HepG2 (cell line): ENCODE measurements around the gene ADIPOR1. TPM values are rescaled to one million over a fixed set of nuclear protein-coding genes. Genes with fewer than 3 reads are reported as not detected.

ENCODE experiments used
- ARID2 ChIP-seq: sonication (generic); formaldehyde crosslinking; IDR thresholded peaks from 2 replicates; pipeline ENCODE4 v1.8.1; 2022; ENCODE audit warnings: mild to moderate bottlenecking, missing genetic modification reagents, borderline replicate concordance
- BHLHE40 ChIP-seq: IDR thresholded peaks from 2 replicates; pipeline ENCODE4 v1.6.1; 2011; ENCODE audit warnings: low read length, improper control_type of control experiment
- CBFB ChIP-seq: sonication (generic); formaldehyde crosslinking; IDR thresholded peaks from 2 replicates; pipeline ENCODE4 v1.4.0; 2020; ENCODE audit warnings: missing genetic modification reagents
- EED ChIP-seq: sonication (generic); formaldehyde crosslinking; IDR thresholded peaks from 2 replicates; pipeline ENCODE4 v1.5.0; 2020; ENCODE audit warnings: mild to moderate bottlenecking, missing genetic modification reagents
- FOXK1 ChIP-seq: sonication (generic); formaldehyde crosslinking; IDR thresholded peaks from 2 replicates; pipeline ENCODE4 v1.4.0; 2020; ENCODE audit warnings: low read depth, missing genetic modification reagents, borderline replicate concordance
- NAIF1 ChIP-seq: sonication (generic); formaldehyde crosslinking; IDR thresholded peaks from 2 replicates; pipeline ENCODE4 v1.5.0; 2020; ENCODE audit warnings: mild to moderate bottlenecking, missing genetic modification reagents, borderline replicate concordance
- POGZ ChIP-seq: sonication (generic); formaldehyde crosslinking; IDR thresholded peaks from 2 replicates; pipeline ENCODE4 v1.4.0; 2020; ENCODE audit warnings: mild to moderate bottlenecking, missing genetic modification reagents
- REPIN1 ChIP-seq: sonication (generic); formaldehyde crosslinking; IDR thresholded peaks from 2 replicates; pipeline ENCODE4 v1.8.0; 2022; ENCODE audit warnings: missing genetic modification reagents, low read depth, mild to moderate bottlenecking, borderline replicate concordance
- RFXAP ChIP-seq: sonication (generic); formaldehyde crosslinking; IDR thresholded peaks from 2 replicates; pipeline ENCODE4 v1.4.0; 2020; ENCODE audit warnings: missing genetic modification reagents, borderline replicate concordance
- SALL1 ChIP-seq: sonication (generic); formaldehyde crosslinking; IDR thresholded peaks from 2 replicates; pipeline ENCODE4 v1.8.0; 2022; ENCODE audit warnings: mild to moderate bottlenecking, missing genetic modification reagents
- SRSF4 ChIP-seq: fragments of 200-400 bp; formaldehyde crosslinking; IDR thresholded peaks from one replicate; pipeline ENCODE4 v1.6.1; 2018; ENCODE audit warnings: mild to moderate bottlenecking, low read depth, low read length, moderate library complexity; ENCODE audit not compliant: poor library complexity, severe bottlenecking
- STAT6 ChIP-seq: sonication (generic); formaldehyde crosslinking; IDR thresholded peaks from 2 replicates; pipeline ENCODE4 v1.4.0; 2020; ENCODE audit warnings: missing genetic modification reagents, mild to moderate bottlenecking, borderline replicate concordance
- ZBTB21 ChIP-seq: sonication (generic); formaldehyde crosslinking; IDR thresholded peaks from 2 replicates; pipeline ENCODE4 v1.4.0; 2020; ENCODE audit warnings: missing genetic modification reagents
- ZBTB42 ChIP-seq: sonication (generic); formaldehyde crosslinking; IDR thresholded peaks from 2 replicates; pipeline ENCODE4 v1.5.0; 2020; ENCODE audit warnings: mild to moderate bottlenecking, missing genetic modification reagents
- ZNF264 ChIP-seq: sonication (generic); formaldehyde crosslinking; IDR thresholded peaks from 2 replicates; pipeline ENCODE4 v1.4.0; 2020; ENCODE audit warnings: missing genetic modification reagents
- ZNF350 ChIP-seq: sonication (generic); formaldehyde crosslinking; IDR thresholded peaks from 2 replicates; pipeline ENCODE4 v1.4.0; 2020; ENCODE audit warnings: mild to moderate bottlenecking, low read depth, missing genetic modification reagents, borderline replicate concordance
- polyA plus RNA-seq, 8 experiments: library from polyadenylated mRNA; depleted of rRNA in 3 of 8; stranded (reverse) in 7 of 8; unstranded in 1 of 8; fragments of >200 nt; fragmentation: Illumina TruSeq in 4 of 8; extraction: Trizol in 4 of 8; gene quantifications; 2 replicates each; pipeline versions ENCODE4 v1.2.1 to v1.2.3, GENCODE V29; 2011 to 2016; ENCODE audit warnings: low read depth in 4 of 8, missing spikeins in 1 of 8, mixed read lengths in 1 of 8; ENCODE audit not compliant: insufficient read depth in 1 of 8
- total RNA-seq, 5 experiments: library from RNA; depleted of rRNA; stranded (reverse); fragments of >200 nt; fragmentation: Illumina TruSeq; extraction: Trizol; gene quantifications; 2 replicates each; pipeline ENCODE4 v1.2.3, GENCODE V29; 2016; ENCODE audit warnings: low read depth in 1 of 5
- TF ChIP-seq, protein P1 (sequence below): sonication (generic); formaldehyde crosslinking; conservative IDR thresholded peaks from 2 replicates; pipeline ENCODE4 v1.4.0; 2020; ENCODE audit warnings: missing genetic modification reagents
- TF ChIP-seq, protein P2 (sequence below): sonication (generic); formaldehyde crosslinking; IDR thresholded peaks from 2 replicates; pipeline ENCODE4 v1.4.0; 2020; ENCODE audit warnings: mild to moderate bottlenecking, missing genetic modification reagents

The ADIPOR1 gene
- total and polyA plus RNA-seq, 2 of the 13 experiments (the other 11 are each of a cell fraction or from before 2014, with no cell fraction given) = 60.0 to 141 TPM

DNA sequence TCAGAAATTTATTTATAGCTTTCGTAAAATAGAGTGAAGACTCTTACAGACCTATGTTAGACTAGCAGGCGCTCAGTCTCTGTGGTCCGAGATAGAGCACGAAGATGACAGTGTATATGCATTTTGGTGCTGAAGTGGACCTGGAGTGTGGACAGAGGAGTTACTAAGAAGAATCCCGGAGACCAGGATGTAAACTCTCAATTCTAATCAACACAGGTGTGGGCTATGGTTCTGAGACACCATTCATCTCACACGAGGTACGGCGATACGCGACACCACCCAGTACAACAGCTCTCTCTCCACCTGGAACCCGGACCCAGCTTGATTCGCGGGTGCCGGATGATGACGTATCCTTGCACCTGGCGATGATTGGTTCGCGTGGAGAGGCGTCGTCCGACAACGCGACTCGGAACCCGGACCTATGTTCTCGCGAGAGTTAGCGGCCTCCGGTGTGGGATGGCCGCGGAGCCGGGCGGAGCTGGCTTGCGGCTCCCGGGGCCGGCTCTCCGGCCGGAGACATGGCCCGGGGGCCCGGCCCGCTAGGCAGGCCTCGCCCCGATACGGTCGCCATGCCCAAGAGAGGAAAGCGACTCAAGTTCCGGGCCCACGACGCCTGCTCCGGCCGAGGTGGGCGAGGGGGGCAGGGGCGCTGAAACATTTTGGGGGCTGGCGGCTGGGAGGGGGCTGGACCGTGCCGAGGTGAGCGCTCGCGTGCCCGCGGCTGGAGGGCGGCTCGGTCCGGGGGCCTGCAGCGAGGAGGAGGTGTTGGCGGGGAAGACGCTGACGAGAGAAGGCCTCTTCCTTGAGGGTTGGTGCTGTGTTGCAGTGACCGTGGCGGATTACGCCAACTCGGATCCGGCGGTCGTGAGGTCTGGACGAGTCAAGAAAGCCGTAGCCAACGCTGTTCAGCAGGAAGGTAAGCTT lies 49.1 kb upstream of the ADIPOR1 start, which contains the start of gene TMEM183A (continued):
- TF ChIP-seq STAT6 (CRISPR knock-in tag) (peak; percentile 70; the same call in 1 of the 2 replicates), POGZ (CRISPR knock-in tag) (peak; percentile 94), FOXK1 (CRISPR knock-in tag) (peak; percentile 81; the same call in 1 of the 2 replicates), ARID2 (CRISPR knock-in tag) (0 out of 2 replicates have a peak, but pooled peaks have one; percentile 62), REPIN1 (CRISPR knock-in tag) (peak; percentile 85), RFXAP (CRISPR knock-in tag) (peak; percentile 81; the same call in 1 of the 2 replicates), SALL1 (CRISPR knock-in tag) (peak; percentile 85), NAIF1 (CRISPR knock-in tag) (0 out of 2 replicates have a peak, but pooled peaks have one; percentile 19), SRSF4 (no peak), CBFB (0 out of 2 replicates have a peak, but pooled peaks have one; percentile 61), ZBTB42 (CRISPR knock-in tag) (0 out of 2 replicates have a peak, but pooled peaks have one; percentile 19), ZBTB21 (CRISPR knock-in tag) (0 out of 2 replicates have a peak, but pooled peaks have one; percentile 29), ZNF264 (no peak), ZNF350 (CRISPR knock-in tag) (peak; percentile 48), BHLHE40 (no peak), EED (peak; percentile 84; the same call in 1 of the 2 replicates)
- TF ChIP-seq, protein P1, sequence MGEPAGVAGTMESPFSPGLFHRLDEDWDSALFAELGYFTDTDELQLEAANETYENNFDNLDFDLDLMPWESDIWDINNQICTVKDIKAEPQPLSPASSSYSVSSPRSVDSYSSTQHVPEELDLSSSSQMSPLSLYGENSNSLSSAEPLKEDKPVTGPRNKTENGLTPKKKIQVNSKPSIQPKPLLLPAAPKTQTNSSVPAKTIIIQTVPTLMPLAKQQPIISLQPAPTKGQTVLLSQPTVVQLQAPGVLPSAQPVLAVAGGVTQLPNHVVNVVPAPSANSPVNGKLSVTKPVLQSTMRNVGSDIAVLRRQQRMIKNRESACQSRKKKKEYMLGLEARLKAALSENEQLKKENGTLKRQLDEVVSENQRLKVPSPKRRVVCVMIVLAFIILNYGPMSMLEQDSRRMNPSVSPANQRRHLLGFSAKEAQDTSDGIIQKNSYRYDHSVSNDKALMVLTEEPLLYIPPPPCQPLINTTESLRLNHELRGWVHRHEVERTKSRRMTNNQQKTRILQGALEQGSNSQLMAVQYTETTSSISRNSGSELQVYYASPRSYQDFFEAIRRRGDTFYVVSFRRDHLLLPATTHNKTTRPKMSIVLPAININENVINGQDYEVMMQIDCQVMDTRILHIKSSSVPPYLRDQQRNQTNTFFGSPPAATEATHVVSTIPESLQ (CRISPR knock-in tag) = no peak
- TF ChIP-seq, protein P2, sequence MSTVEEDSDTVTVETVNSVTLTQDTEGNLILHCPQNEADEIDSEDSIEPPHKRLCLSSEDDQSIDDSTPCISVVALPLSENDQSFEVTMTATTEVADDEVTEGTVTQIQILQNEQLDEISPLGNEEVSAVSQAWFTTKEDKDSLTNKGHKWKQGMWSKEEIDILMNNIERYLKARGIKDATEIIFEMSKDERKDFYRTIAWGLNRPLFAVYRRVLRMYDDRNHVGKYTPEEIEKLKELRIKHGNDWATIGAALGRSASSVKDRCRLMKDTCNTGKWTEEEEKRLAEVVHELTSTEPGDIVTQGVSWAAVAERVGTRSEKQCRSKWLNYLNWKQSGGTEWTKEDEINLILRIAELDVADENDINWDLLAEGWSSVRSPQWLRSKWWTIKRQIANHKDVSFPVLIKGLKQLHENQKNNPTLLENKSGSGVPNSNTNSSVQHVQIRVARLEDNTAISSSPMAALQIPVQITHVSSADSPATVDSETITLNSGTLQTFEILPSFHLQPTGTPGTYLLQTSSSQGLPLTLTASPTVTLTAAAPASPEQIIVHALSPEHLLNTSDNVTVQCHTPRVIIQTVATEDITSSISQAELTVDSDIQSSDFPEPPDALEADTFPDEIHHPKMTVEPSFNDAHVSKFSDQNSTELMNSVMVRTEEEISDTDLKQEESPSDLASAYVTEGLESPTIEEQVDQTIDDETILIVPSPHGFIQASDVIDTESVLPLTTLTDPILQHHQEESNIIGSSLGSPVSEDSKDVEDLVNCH = 0 out of 2 replicates have a peak, but pooled peaks have one; percentile 13
